Heart left ventricle (tissue), 16 donors: ENCODE results near the gene NKAPL. TPM values are rescaled to one million over a fixed set of nuclear protein-coding genes. Genes with fewer than 3 reads are reported as not detected.

Source experiments
- ATAC-seq, 4 donors: fragments of 200-7000 bp; cut with Tn5 transposase; one replicate each; pipeline ENCODE4 v1.9.1; 2020 to 2022; ENCODE audit warnings: moderate library complexity in 4 of 4, mild to moderate bottlenecking in 3 of 4, moderate number of reproducible peaks in 1 of 4
- DNase-seq, 5 donors: peaks; one replicate each; pipeline ENCODE4 v3.0.0-alpha.2; 2020
- H3K27ac ChIP-seq, 12 donors: fragments of 200-600 bp; sonication (generic) in 4 of 12; one replicate each; pipeline versions ENCODE4 v1.5.0 to v1.8.0; 2016 to 2022; ENCODE audit warnings: mild to moderate bottlenecking in 2 of 12
- H3K27me3 ChIP-seq, 9 donors: fragments of 200-600 bp; sonication (generic) in 2 of 9; one replicate each; pipeline versions ENCODE4 v1.5.1 to v1.8.0; 2016 to 2022; ENCODE audit warnings: mild to moderate bottlenecking in 3 of 9
- H3K36me3 ChIP-seq, 9 donors: fragments of 200-600 bp; sonication (generic) in 2 of 9; one replicate each; pipeline versions ENCODE4 v1.5.0 to v1.8.0; 2018 to 2022; ENCODE audit warnings: mild to moderate bottlenecking in 2 of 9
- H3K4me1 ChIP-seq, 12 donors: fragments of 200-600 bp; sonication (generic) in 4 of 12; one replicate each; pipeline versions ENCODE4 v1.5.0 to v1.8.0; 2016 to 2022; ENCODE audit warnings: mild to moderate bottlenecking in 3 of 12
- H3K4me3 ChIP-seq, 12 donors: fragments of 200-600 bp; sonication (generic) in 4 of 12; one replicate each; pipeline versions ENCODE4 v1.5.0 to v1.8.0; 2017 to 2022; ENCODE audit warnings: mild to moderate bottlenecking in 9 of 12, moderate library complexity in 4 of 12
- H3K9me3 ChIP-seq, 12 donors: fragments of 200-600 bp; sonication (generic) in 4 of 12; one replicate each; pipeline versions ENCODE4 v1.5.0 to v1.8.0; 2016 to 2022; ENCODE audit warnings: mild to moderate bottlenecking in 1 of 12
- CTCF ChIP-seq, 12 donors: fragments of 200-600 bp; sonication (generic) in 4 of 12; IDR thresholded peaks; one replicate each; pipeline versions ENCODE4 v1.5.0 to v1.8.0; 2018 to 2022; ENCODE audit warnings: antibody characterized with exemption in 12 of 12, mild to moderate bottlenecking in 5 of 12
- POLR2A ChIP-seq, 2 donors: fragments of 450-650 bp; IDR thresholded peaks; one replicate each; pipeline ENCODE4 v1.6.1; 2017; ENCODE audit warnings: antibody characterized with exemption in 2 of 2, mild to moderate bottlenecking in 2 of 2, moderate library complexity in 2 of 2
- WGBS, 4 donors: extraction: QIAGEN DNeasy Blood & Tissue Kit in 2 of 4; methylation state at CpG; one replicate each; pipeline versions ENCODE4 v1.1.5 to v1.1.7; 2013 to 2018; 5-methylcytosine and 5-hydroxymethylcytosine counted together
- intact Hi-C, 10 donors: fragments of 100-400 bp; cut with DNase I; formaldehyde crosslinking; loops; one replicate each; pipeline versions ENCODE4 v1.11.1 to v1.14.2; 2022
- polyA plus RNA-seq, 2 donors: library from polyadenylated mRNA; stranded (reverse); fragments of 200-250 nt; gene quantifications; one replicate each; pipeline ENCODE4 v1.2.3, GENCODE V29; 2013
- total RNA-seq, 9 donors: library from RNA; depleted of rRNA in 2 of 9; stranded (reverse); fragments of >200 nt in 2 of 9; fragmentation: NEBNext Ultra II Directional in 3 of 9; extraction: Animal tissue kit (Norgen Biotek cat#: 25700) in 3 of 9; gene quantifications; one replicate each; pipeline versions ENCODE4 v1.1.0 to v1.2.4, GENCODE V29; 2016 to 2023
- donor health status: ischemic (EF 13 %, LVEDD 7.1; RV severe dilation, severe dysfunction).
- donor health status: healthy with polysubstance abuse.
- donor health status: DM: no; HTN: yes; CAD: no.
- donor health status: DM: no; HTN: no; CAD: no.
- donor health status: ischemic (EF 25% LVEDD 6.9; RV normal size, moderate dysfunction).
- donor health status: ischemic (EF 25% LVEDD 5.7; RV mildly dilated, moderate dysfunction).
- donor health status: healthy.
- donor health status: DM: yes; HTN: yes; CAD: no.
- donor health status: ischemic (EF 35%, LVEDD 5.7; RV mildly dilated, moderate dysfunction).
- donor health status: nonischemic (EF 11% LVEDD 7.7; RV severe dilation, severe dysfunction).
- donor health status: DM: yes; HTN: yes; CAD: no.
- donor health status: PGD.
- donor health status: ischemic (EF 29% LVEDD 5.4; RV normal size, mild dysfunction).
- donor health status: nonischemic (EF 23%, LVEDD 6.1; RV moderate dilation, normal function).

The NKAPL gene
- total and polyA plus RNA-seq, 11 donors, result 3.3 to 8.4 (median 5.3) TPM

GRCh38 chr6:28266563-28266961, 7.5 kb downstream of the NKAPL start:
- H3K27ac ChIP-seq, result peak overlapping the region; percentile 45 to 93 (median 87)

GRCh38 chr6:28266962-28267694, 8.0 kb downstream of the NKAPL start, which contains the start of gene ZSCAN26:
Gene ZSCAN26, plus strand, starts transcription at chr6:28267143. Its CDS starts 4,777 bp downstream, at chr6:28271920.
- Histone ChIP-seq H3K4me1 (peaks cover 0 to 35% (median 12%) of the 10 kb centered on the region in 12 donors), H3K36me3 (peaks cover 0 to 12% (median 4%) of the 10 kb centered on the region in 9 donors), H3K4me3 (peak within 1 kb of the TSS; percentile 29 to 88 (median 76)), H3K27me3 (no peaks in the 10 kb centered on the region), H3K27ac (peak within 1 kb of the TSS; percentile 45 to 93 (median 87)), H3K9me3 (no peaks in the 10 kb centered on the region)
- peak; percentile 79 to 88 (median 87) for DNase-seq
- intact Hi-C loops, result loop anchor here in 5 of 10 donors (5.0 kb wide), 5 partner anchors 65 to 130 kb away; partner anchors contain the start of genes ZSCAN31 (in 3 of the 5) and ZKSCAN8 (in 1 of the 5)
- whole genome bisulfite sequencing, 4 donors, result 0 to 1% (median 1%) methylated on average over 30 to 32 of the region's 32 CpGs
- TF ChIP-seq CTCF (IDR thresholded peaks at IDR 0.05) (peak in 1 of 12 donors; percentile 14), POLR2A (IDR thresholded peaks at IDR 0.05) (peak in 1 of 2 donors; percentile 53)
- peak; percentile 92 to 99 (median 98) for ATAC-seq

More at GRCh38 chr6:28266563-28266961, 7.5 kb downstream of the NKAPL start:
- TF ChIP-seq POLR2A (IDR thresholded peaks at IDR 0.05) (no peak), CTCF (IDR thresholded peaks at IDR 0.05) (no peak)
- WGBS, 4 donors, result 11 to 23% (median 15%) methylated on average over 5 of the region's 5 CpGs
- intact Hi-C loops, result loop anchor here in 5 of 10 donors (5.0 kb wide), 5 partner anchors 66 to 129 kb away; partner anchors contain the start of genes ZSCAN31 (in 3 of the 5) and ZKSCAN8 (in 1 of the 5)
- peaks cover 0 to 6% (median 0%) of the 10 kb centered on the region in 9 donors for H3K36me3 ChIP-seq
- no peaks in the 10 kb centered on the region for H3K27me3 ChIP-seq
- H3K4me3 ChIP-seq, result peak overlapping the region; percentile 29 to 88 (median 76)
- DNase-seq, result no peak
- H3K9me3 ChIP-seq, result no peaks in the 10 kb centered on the region
- H3K4me1 ChIP-seq, result peaks cover 0 to 35% (median 12%) of the 10 kb centered on the region in 12 donors
- no peak for ATAC-seq

- Histone ChIP-seq H3K27ac (peak overlapping the region in 11 of 12 donors; percentile 45 to 93 (median 88)), H3K9me3 (no peaks in the 10 kb centered on the region), H3K4me3 (peak overlapping the region; percentile 29 to 88 (median 76)), H3K4me1 (peaks cover 0 to 35% (median 12%) of the 10 kb centered on the region in 12 donors), H3K36me3 (peaks cover 0 to 18% (median 10%) of the 10 kb centered on the region in 9 donors), H3K27me3 (no peaks in the 10 kb centered on the region)
- no peak for ATAC-seq
- TF ChIP-seq CTCF (IDR thresholded peaks at IDR 0.05), result no peak
- no peak for TF ChIP-seq POLR2A (IDR thresholded peaks at IDR 0.05)
- 0 to 2% (median 1%) methylated on average over 1 of the region's 1 CpG for WGBS, 4 donors
- DNase-seq, result no peak
- intact Hi-C loops, result loop anchor here in 5 of 10 donors (5.0 kb wide), 5 partner anchors 65 to 130 kb away; partner anchors contain the start of genes ZSCAN31 (in 3 of the 5) and ZKSCAN8 (in 1 of the 5)
These were observed 8.6 kb downstream of the NKAPL start for GRCh38 chr6:28267695-28268059.

GRCh38 chr6:28269492-28269891, 10.4 kb downstream of the NKAPL start:
- DNase-seq, result no peak
- H3K27ac ChIP-seq, result peak overlapping the region in 1 of 12 donors; percentile 15
- intact Hi-C loops, result loop anchor here in 5 of 10 donors (5.0 kb wide), 5 partner anchors 63 to 132 kb away; partner anchors contain the start of genes ZSCAN31 (in 3 of the 5) and ZKSCAN8 (in 1 of the 5)
- H3K9me3 ChIP-seq, result no peaks in the 10 kb centered on the region
- no peaks in the 10 kb centered on the region for H3K27me3 ChIP-seq
- peak in 1 of 4 donors; percentile 33 for ATAC-seq
- peaks cover 0 to 42% (median 12%) of the 10 kb centered on the region in 12 donors for H3K4me1 ChIP-seq
- H3K4me3 ChIP-seq, result no peak overlapping the region
- TF ChIP-seq CTCF (IDR thresholded peaks at IDR 0.05) (no peak), POLR2A (IDR thresholded peaks at IDR 0.05) (no peak)
- H3K36me3 ChIP-seq, result peaks cover 0 to 36% (median 28%) of the 10 kb centered on the region in 9 donors
